GM21526 (cell line): ENCODE results near the gene TGFBR3L.

Source experiments
- ATAC-seq: cut with Tn5 transposase; IDR thresholded peaks from one replicate; pipeline ENCODE4 v1.9.1; 2021; ENCODE audit warnings: moderate library complexity; ENCODE audit not compliant: unreplicated experiment, low FRiP score

The TGFBR3L gene

GRCh38 chr19:7903244-7904073 is 11.2 kb upstream of the TGFBR3L start, which contains the start of gene MAP2K7:
Gene MAP2K7, plus strand, starts transcription at chr19:7903877. Its CDS starts 68 bp downstream, at chr19:7903945.
- ATAC-seq: peak; percentile 67

GRCh38 chr19:7904074-7905020 is 10.3 kb upstream of the TGFBR3L start:
- peak; percentile 26 for ATAC-seq

- no peak for ATAC-seq
Measured at GRCh38 chr19:7905268-7905667, 9.4 kb upstream of the TGFBR3L start.

GRCh38 chr19:7905859-7906258 is 8.8 kb upstream of the TGFBR3L start:
- no peak for ATAC-seq

GRCh38 chr19:7907122-7907521 is 7.5 kb upstream of the TGFBR3L start:
- ATAC-seq: no peak

GRCh38 chr19:7907544-7907943 is 7.1 kb upstream of the TGFBR3L start:
- ATAC-seq: no peak

- ATAC-seq: no peak
Measured at GRCh38 chr19:7908078-7908699, 6.4 kb upstream of the TGFBR3L start.

GRCh38 chr19:7908742-7909461 is 5.7 kb upstream of the TGFBR3L start:
- no peak for ATAC-seq

GRCh38 chr19:7909471-7910067 is 5.1 kb upstream of the TGFBR3L start:
- no peak for ATAC-seq

- no peak for ATAC-seq
Measured at GRCh38 chr19:7910321-7911161, 4.1 kb upstream of the TGFBR3L start.

- no peak for ATAC-seq
Measured at GRCh38 chr19:7911508-7912143, 3.0 kb upstream of the TGFBR3L start.

GRCh38 chr19:7912144-7912696 is 2.4 kb upstream of the TGFBR3L start:
- no peak for ATAC-seq

GRCh38 chr19:7912697-7913564 is 1.7 kb upstream of the TGFBR3L start:
- no peak for ATAC-seq

- no peak for ATAC-seq
Measured at GRCh38 chr19:7913652-7914051, 978 bp upstream of the TGFBR3L start.

GRCh38 chr19:7914099-7914498 is 531 bp upstream of the TGFBR3L start:
- ATAC-seq: no peak

- ATAC-seq: no peak
Measured at GRCh38 chr19:7915250-7916102, 846 bp downstream of the TGFBR3L start.
